ENCODE results near the gene MYH15. TPM values are rescaled to one million over a fixed set of nuclear protein-coding genes. Genes with fewer than 3 reads are reported as not detected.

MYH15 gene
- polyA plus RNA-seq, 3 donors, result not detected

DNA sequence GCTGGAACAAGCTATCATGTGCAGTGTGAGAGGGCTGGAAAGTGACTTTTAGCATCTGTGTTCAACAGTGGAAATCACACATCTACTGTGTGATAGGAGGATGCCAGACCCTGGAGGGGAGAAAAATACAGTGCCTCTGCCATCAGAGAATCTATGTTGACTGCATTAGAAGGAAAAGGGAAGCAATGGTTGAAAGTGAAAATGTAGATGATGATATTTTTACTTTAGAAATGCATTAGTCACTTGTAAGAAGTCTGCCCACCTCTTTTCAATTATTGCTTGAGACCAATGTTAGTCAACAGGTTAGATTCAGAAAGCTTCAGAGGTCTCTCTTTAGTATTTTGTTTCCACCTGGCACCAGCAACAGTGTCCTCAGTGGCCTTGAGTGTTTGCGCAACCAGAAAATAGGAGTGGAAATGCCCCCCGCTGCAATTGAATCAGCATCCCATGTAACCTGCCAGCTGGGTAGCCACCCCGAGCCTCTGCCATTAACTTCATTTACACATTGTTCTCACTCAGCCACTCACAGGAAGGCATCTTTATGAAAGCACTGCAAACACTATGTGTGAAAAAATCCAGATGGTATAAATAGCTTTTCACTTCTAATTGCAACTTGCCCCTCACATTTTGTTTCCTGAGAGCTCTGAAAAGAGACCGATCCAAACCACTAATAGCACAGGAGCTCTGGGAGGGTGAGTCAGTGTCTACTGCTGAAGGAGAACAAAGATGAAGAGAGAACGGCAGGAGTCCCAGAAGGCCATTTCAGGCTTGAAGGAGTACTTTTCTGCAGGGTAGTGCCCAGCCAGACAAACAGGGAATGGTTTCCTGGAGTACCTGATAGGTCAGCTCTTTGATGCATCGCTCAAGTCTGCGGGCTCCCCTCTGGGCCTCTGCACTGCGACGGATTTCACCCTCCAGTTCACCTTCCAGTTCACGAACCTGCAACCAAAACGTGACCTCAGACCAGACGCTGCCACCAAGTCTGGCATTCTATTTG is 122.0 kb downstream of the MYH15 start:
- H3K4me3 ChIP-seq (replicated peaks in 1 of 3; ENCODE audit: low read depth in 2 of 3, low read length in 3 of 3), result no peak overlapping the region
- H3K27me3 ChIP-seq (ENCODE audit: control insufficient read depth in 2 of 2, insufficient read depth in 2 of 2, low read length in 2 of 2), result no peaks in the 10 kb centered on the region
- WGBS (ENCODE audit: insufficient coverage), result 88% methylated on average over 10 of the region's 12 CpGs
- intact Hi-C loops (cut with micrococcal nuclease), result no loop called here
- H3K27ac Mint-ChIP-seq, result no peak overlapping the region
- H3K9me3 Mint-ChIP-seq, result no peaks in the 10 kb centered on the region
- H3K9ac ChIP-seq (ENCODE audit: insufficient read depth, low read length, poor library complexity, severe bottlenecking), result no peak overlapping the region
- H3K4me3 Mint-ChIP-seq, result no peak overlapping the region
- no peak overlapping the region for H3K4me2 ChIP-seq (replicated peaks; ENCODE audit: extremely low read depth, low read length, poor library complexity, severe bottlenecking)
- H3K9me3 ChIP-seq (replicated peaks in 1 of 2; ENCODE audit: control insufficient read depth in 1 of 2, insufficient read depth in 1 of 2, low read length in 2 of 2), result no peaks in the 10 kb centered on the region
- TF ChIP-seq, protein P1, sequence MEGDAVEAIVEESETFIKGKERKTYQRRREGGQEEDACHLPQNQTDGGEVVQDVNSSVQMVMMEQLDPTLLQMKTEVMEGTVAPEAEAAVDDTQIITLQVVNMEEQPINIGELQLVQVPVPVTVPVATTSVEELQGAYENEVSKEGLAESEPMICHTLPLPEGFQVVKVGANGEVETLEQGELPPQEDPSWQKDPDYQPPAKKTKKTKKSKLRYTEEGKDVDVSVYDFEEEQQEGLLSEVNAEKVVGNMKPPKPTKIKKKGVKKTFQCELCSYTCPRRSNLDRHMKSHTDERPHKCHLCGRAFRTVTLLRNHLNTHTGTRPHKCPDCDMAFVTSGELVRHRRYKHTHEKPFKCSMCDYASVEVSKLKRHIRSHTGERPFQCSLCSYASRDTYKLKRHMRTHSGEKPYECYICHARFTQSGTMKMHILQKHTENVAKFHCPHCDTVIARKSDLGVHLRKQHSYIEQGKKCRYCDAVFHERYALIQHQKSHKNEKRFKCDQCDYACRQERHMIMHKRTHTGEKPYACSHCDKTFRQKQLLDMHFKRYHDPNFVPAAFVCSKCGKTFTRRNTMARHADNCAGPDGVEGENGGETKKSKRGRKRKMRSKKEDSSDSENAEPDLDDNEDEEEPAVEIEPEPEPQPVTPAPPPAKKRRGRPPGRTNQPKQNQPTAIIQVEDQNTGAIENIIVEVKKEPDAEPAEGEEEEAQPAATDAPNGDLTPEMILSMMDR (IDR thresholded peaks at IDR 0.05), result no peak
- H3K27ac ChIP-seq (ENCODE audit: low read depth in 1 of 2, low read length in 2 of 2), result no peak overlapping the region
- peaks cover 9 to 10% of the 10 kb centered on the region in 2 donors for H3K4me1 ChIP-seq (ENCODE audit: control insufficient read depth in 1 of 2, insufficient read depth in 2 of 2, low read length in 2 of 2)
- DNase-seq, result peak in 1 of 3 donors; percentile 2
- H3K36me3 Mint-ChIP-seq, result no peaks in the 10 kb centered on the region
- no peaks in the 10 kb centered on the region for H3K36me3 ChIP-seq (replicated peaks in 1 of 2; ENCODE audit: control insufficient read depth in 1 of 2, insufficient read depth in 2 of 2, low read length in 2 of 2)
- H4K20me1 ChIP-seq (ENCODE audit: insufficient read depth, low read length), result no peaks in the 10 kb centered on the region
- H3K79me2 ChIP-seq (ENCODE audit: insufficient read depth, low read length), result no peaks in the 10 kb centered on the region
- H3K4me1 Mint-ChIP-seq, result peaks cover 25% of the 10 kb centered on the region
- peak overlapping the region; percentile 26 for H2AFZ ChIP-seq (ENCODE audit: insufficient read depth, low read depth, low read length, poor library complexity, severe bottlenecking)
- H3K27me3 Mint-ChIP-seq (ENCODE audit: low read depth in 3 of 3), result peaks cover 0 to 2% (median 1%) of the 10 kb centered on the region in 3 donors

DNA sequence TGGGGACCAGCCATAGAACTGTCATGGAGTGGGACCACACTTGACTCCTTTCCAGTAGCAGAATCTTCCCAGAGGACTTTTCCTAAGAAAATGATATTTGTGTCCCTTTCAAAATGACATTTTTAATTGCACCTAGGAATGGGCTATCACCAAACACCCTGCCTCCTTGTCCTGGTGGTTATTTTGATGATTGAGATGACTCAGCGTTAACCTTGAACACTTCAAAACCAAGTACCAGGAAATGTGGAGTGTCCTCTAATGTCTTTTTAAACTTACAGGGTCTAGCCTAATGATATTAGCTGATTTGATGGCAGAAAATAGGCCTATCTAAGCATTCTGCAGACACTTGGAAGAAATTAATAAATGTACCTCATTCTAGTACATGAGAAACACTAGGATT is 123.3 kb downstream of the MYH15 start:
- TF ChIP-seq, protein P1 (IDR thresholded peaks at IDR 0.05), result no peak
- no peak overlapping the region for H3K4me2 ChIP-seq (replicated peaks; ENCODE audit: extremely low read depth, low read length, poor library complexity, severe bottlenecking)
- WGBS (ENCODE audit: insufficient coverage), result no CpG with 5 or more reads among the region's 1 CpG
- H3K4me3 Mint-ChIP-seq, result no peak overlapping the region
- H3K36me3 Mint-ChIP-seq, result no peaks in the 10 kb centered on the region
- intact Hi-C loops (cut with micrococcal nuclease), result no loop called here
- no peaks in the 10 kb centered on the region for H3K9me3 ChIP-seq (replicated peaks in 1 of 2; ENCODE audit: control insufficient read depth in 1 of 2, insufficient read depth in 1 of 2, low read length in 2 of 2)
- no peak overlapping the region for H3K27ac ChIP-seq (ENCODE audit: low read depth in 1 of 2, low read length in 2 of 2)
- H3K79me2 ChIP-seq (ENCODE audit: insufficient read depth, low read length), result no peaks in the 10 kb centered on the region
- no peak overlapping the region for H3K9ac ChIP-seq (ENCODE audit: insufficient read depth, low read length, poor library complexity, severe bottlenecking)
- peaks cover 24% of the 10 kb centered on the region for H3K4me1 Mint-ChIP-seq
- DNase-seq, result no peak
- H3K27me3 Mint-ChIP-seq (ENCODE audit: low read depth in 3 of 3), result peaks cover 0 to 2% (median 1%) of the 10 kb centered on the region in 3 donors
- peaks cover 9 to 10% of the 10 kb centered on the region in 2 donors for H3K4me1 ChIP-seq (ENCODE audit: control insufficient read depth in 1 of 2, insufficient read depth in 2 of 2, low read length in 2 of 2)
- H4K20me1 ChIP-seq (ENCODE audit: insufficient read depth, low read length), result no peaks in the 10 kb centered on the region
- no peak overlapping the region for H2AFZ ChIP-seq (ENCODE audit: insufficient read depth, low read depth, low read length, poor library complexity, severe bottlenecking)
- no peak overlapping the region for H3K4me3 ChIP-seq (replicated peaks in 1 of 3; ENCODE audit: low read depth in 2 of 3, low read length in 3 of 3)
- no peaks in the 10 kb centered on the region for H3K36me3 ChIP-seq (replicated peaks in 1 of 2; ENCODE audit: control insufficient read depth in 1 of 2, insufficient read depth in 2 of 2, low read length in 2 of 2)
- no peaks in the 10 kb centered on the region for H3K27me3 ChIP-seq (ENCODE audit: control insufficient read depth in 2 of 2, insufficient read depth in 2 of 2, low read length in 2 of 2)
- no peak overlapping the region for H3K27ac Mint-ChIP-seq
- no peaks in the 10 kb centered on the region for H3K9me3 Mint-ChIP-seq

Data from CD14-positive monocyte (primary cell).